Suprapubic skin (tissue), 4 donors: ENCODE data around the gene PLB1. TPM values are rescaled to one million over a fixed set of nuclear protein-coding genes. Genes with fewer than 3 reads are reported as not detected.

ENCODE experiments used
- DNase-seq, 2 donors: peaks; one replicate each; pipeline ENCODE4 v3.0.0-alpha.2; 2019; ENCODE audit warnings: low spot score in 2 of 2
- H3K27ac ChIP-seq: fragments of 200-600 bp; sonication (generic); one replicate; pipeline ENCODE4 v1.5.1; 2019
- H3K27me3 ChIP-seq: fragments of 200-600 bp; sonication (generic); one replicate; pipeline ENCODE4 v1.5.1; 2019
- H3K36me3 ChIP-seq: fragments of 200-600 bp; sonication (generic); one replicate; pipeline ENCODE4 v1.5.1; 2019
- H3K4me1 ChIP-seq: fragments of 200-600 bp; sonication (generic); one replicate; pipeline ENCODE4 v1.5.1; 2019
- H3K4me3 ChIP-seq: fragments of 200-600 bp; sonication (generic); one replicate; pipeline ENCODE4 v1.5.1; 2019; ENCODE audit warnings: mild to moderate bottlenecking
- H3K9me3 ChIP-seq: fragments of 200-600 bp; sonication (generic); one replicate; pipeline ENCODE4 v1.5.1; 2019
- CTCF ChIP-seq, 2 donors: fragments of 200-600 bp in 1 of 2; fragments of 450-650 bp in 1 of 2; sonication (generic) in 1 of 2; IDR thresholded peaks; one replicate each; pipeline ENCODE4 v1.5.1; 2016 to 2019; ENCODE audit warnings: antibody characterized with exemption in 2 of 2, mild to moderate bottlenecking in 1 of 2, moderate library complexity in 1 of 2
- EP300 ChIP-seq: sonication (generic); formaldehyde crosslinking; IDR thresholded peaks from one replicate; pipeline ENCODE4 v1.6.1; 2017; ENCODE audit warnings: antibody characterized with exemption
- POLR2A ChIP-seq, 2 donors: fragments of 450-650 bp; IDR thresholded peaks; one replicate each; pipeline ENCODE4 v1.6.1; 2017; ENCODE audit warnings: antibody characterized with exemption in 2 of 2, mild to moderate bottlenecking in 2 of 2, moderate library complexity in 2 of 2
- POLR2AphosphoS5 ChIP-seq, 3 donors: sonication (generic); formaldehyde crosslinking; IDR thresholded peaks; one replicate each; pipeline ENCODE4 v1.6.1; 2017; ENCODE audit warnings: antibody characterized with exemption in 3 of 3
- WGBS: methylation state at CpG from one replicate; pipeline ENCODE4 v1.1.5; 2018; 5-methylcytosine and 5-hydroxymethylcytosine counted together
- total RNA-seq, 4 donors: library from RNA; depleted of rRNA; stranded (reverse); fragments of >200 nt; gene quantifications; one replicate each; pipeline ENCODE4 v1.1.0, GENCODE V29; 2016

Gene PLB1
- total RNA-seq, 4 donors from 2014 or later, result 3.9 to 21.6 (median 9.1) TPM

GRCh38 chr2:28661589-28662001 is 165.7 kb downstream of the PLB1 start:
- TF ChIP-seq POLR2A (IDR thresholded peaks at IDR 0.05) (no peak), POLR2AphosphoS5 (IDR thresholded peaks at IDR 0.05) (peak in 1 of 3 donors; percentile 53), EP300 (peak; percentile 96), CTCF (IDR thresholded peaks at IDR 0.05) (no peak)
- Histone ChIP-seq H3K9me3 (no peaks in the 10 kb centered on the region), H3K27ac (peak overlapping the region; percentile 85), H3K4me1 (peaks cover 63% of the 10 kb centered on the region), H3K4me3 (no peak overlapping the region), H3K36me3 (no peaks in the 10 kb centered on the region), H3K27me3 (no peaks in the 10 kb centered on the region)
- no peak for DNase-seq
- WGBS, result 33% methylated on average over 5 of the region's 5 CpGs

- TF ChIP-seq CTCF (IDR thresholded peaks at IDR 0.05), result no peak
- TF ChIP-seq POLR2A (IDR thresholded peaks at IDR 0.05), result no peak
- TF ChIP-seq EP300, result no peak
- TF ChIP-seq POLR2AphosphoS5 (IDR thresholded peaks at IDR 0.05), result no peak
- no peaks in the 10 kb centered on the region for H3K27me3 ChIP-seq
- no peak overlapping the region for H3K4me3 ChIP-seq
- 59% methylated on average over 1 of the region's 1 CpG for WGBS
- H3K27ac ChIP-seq, result peak overlapping the region; percentile 85
- peaks cover 62% of the 10 kb centered on the region for H3K4me1 ChIP-seq
- H3K9me3 ChIP-seq, result no peaks in the 10 kb centered on the region
- no peak for DNase-seq
- H3K36me3 ChIP-seq, result no peaks in the 10 kb centered on the region
Observed at GRCh38 chr2:28662044-28662443, 166.2 kb downstream of the PLB1 start.

- no peak overlapping the region for H3K4me3 ChIP-seq
- no peaks in the 10 kb centered on the region for H3K36me3 ChIP-seq
- H3K27ac ChIP-seq, result peak overlapping the region; percentile 85
- no peak for DNase-seq
- peaks cover 67% of the 10 kb centered on the region for H3K4me1 ChIP-seq
- no peaks in the 10 kb centered on the region for H3K9me3 ChIP-seq
- TF ChIP-seq EP300 (no peak), POLR2A (IDR thresholded peaks at IDR 0.05) (no peak), POLR2AphosphoS5 (IDR thresholded peaks at IDR 0.05) (no peak), CTCF (IDR thresholded peaks at IDR 0.05) (no peak)
- 60% methylated on average over 11 of the region's 12 CpGs for WGBS
- no peaks in the 10 kb centered on the region for H3K27me3 ChIP-seq
Observed at GRCh38 chr2:28662468-28663181, 166.8 kb downstream of the PLB1 start.

- WGBS, result 100% methylated on average over 1 of the region's 1 CpG
- Histone ChIP-seq H3K9me3 (no peaks in the 10 kb centered on the region), H3K4me3 (no peak overlapping the region), H3K27ac (peak overlapping the region; percentile 85), H3K27me3 (no peaks in the 10 kb centered on the region), H3K4me1 (peaks cover 70% of the 10 kb centered on the region), H3K36me3 (no peaks in the 10 kb centered on the region)
- TF ChIP-seq EP300 (no peak), CTCF (IDR thresholded peaks at IDR 0.05) (no peak), POLR2A (IDR thresholded peaks at IDR 0.05) (no peak), POLR2AphosphoS5 (IDR thresholded peaks at IDR 0.05) (no peak)
- no peak for DNase-seq
Observed at GRCh38 chr2:28663359-28663758, 167.5 kb downstream of the PLB1 start.

GRCh38 chr2:28664120-28664842 is 168.4 kb downstream of the PLB1 start:
- TF ChIP-seq CTCF (IDR thresholded peaks at IDR 0.05) (no peak), POLR2A (IDR thresholded peaks at IDR 0.05) (no peak), POLR2AphosphoS5 (IDR thresholded peaks at IDR 0.05) (no peak), EP300 (no peak)
- no peak for DNase-seq
- Histone ChIP-seq H3K9me3 (no peaks in the 10 kb centered on the region), H3K36me3 (no peaks in the 10 kb centered on the region), H3K27me3 (no peaks in the 10 kb centered on the region), H3K4me3 (peak overlapping the region; percentile 19), H3K4me1 (peaks cover 70% of the 10 kb centered on the region), H3K27ac (peak overlapping the region; percentile 85)
- 38% methylated on average over 22 of the region's 22 CpGs for WGBS
